NCI-H2171 (cell line): ENCODE data around the gene STKLD1.

Experiments used
- DNase-seq: peaks from one replicate; lab custom pipeline; 2025; lab: John Stamatoyannopoulos, UW

The STKLD1 gene

GRCh38 chr9:133417541-133418461, 41.6 kb downstream of the STKLD1 start, which contains the start of gene REXO4:
Gene REXO4 (minus strand): TSS chr9:133418010. CDS start chr9:133417844, 166 bp downstream.
- peak; percentile 96 for DNase-seq

GRCh38 chr9:133419005-133419404, 42.8 kb downstream of the STKLD1 start:
- DNase-seq: no peak

GRCh38 chr9:133420392-133420827, 44.2 kb downstream of the STKLD1 start:
- DNase-seq: no peak

- DNase-seq: no peak
Measured at GRCh38 chr9:133421615-133422542, 45.7 kb downstream of the STKLD1 start, which contains the start of gene ADAMTS13. Gene ADAMTS13 (plus strand): TSS chr9:133422367. CDS start chr9:133422444, 77 bp downstream.

GRCh38 chr9:133423216-133423615, 47.0 kb downstream of the STKLD1 start:
- no peak for DNase-seq

- no peak for DNase-seq
Measured at GRCh38 chr9:133424187-133424586, 48.0 kb downstream of the STKLD1 start.

- DNase-seq: no peak
Measured at GRCh38 chr9:133425049-133425632, 49.0 kb downstream of the STKLD1 start.

- no peak for DNase-seq
Measured at GRCh38 chr9:133426011-133426410, 49.8 kb downstream of the STKLD1 start.

- no peak for DNase-seq
Measured at GRCh38 chr9:133427658-133428348, 51.6 kb downstream of the STKLD1 start.

GRCh38 chr9:133428617-133429101, 52.5 kb downstream of the STKLD1 start:
- no peak for DNase-seq

GRCh38 chr9:133429214-133429613, 53.0 kb downstream of the STKLD1 start:
- DNase-seq: no peak

- no peak for DNase-seq
Measured at GRCh38 chr9:133429641-133430161, 53.5 kb downstream of the STKLD1 start.

- no peak for DNase-seq
Measured at GRCh38 chr9:133430244-133430643, 54.1 kb downstream of the STKLD1 start.

- no peak for DNase-seq
Measured at GRCh38 chr9:133433351-133433843, 57.2 kb downstream of the STKLD1 start.

GRCh38 chr9:133436681-133437080, 60.5 kb downstream of the STKLD1 start:
- no peak for DNase-seq

GRCh38 chr9:133437753-133438531, 61.8 kb downstream of the STKLD1 start:
- no peak for DNase-seq

- DNase-seq: no peak
Measured at GRCh38 chr9:133439337-133439736, 63.2 kb downstream of the STKLD1 start.

GRCh38 chr9:133440874-133441273, 64.7 kb downstream of the STKLD1 start:
- DNase-seq: no peak

GRCh38 chr9:133441571-133441970, 65.4 kb downstream of the STKLD1 start:
- DNase-seq: no peak

- DNase-seq: no peak
Measured at GRCh38 chr9:133443248-133443647, 67.1 kb downstream of the STKLD1 start.
